Measurements from ENCODE around the gene GAS6.
"Not testable (repeated sequence)": the region's sequence is repeated elsewhere in the genome, so short reads cannot be mapped to it uniquely, and the experiment has no call there.

Gene GAS6

DNA sequence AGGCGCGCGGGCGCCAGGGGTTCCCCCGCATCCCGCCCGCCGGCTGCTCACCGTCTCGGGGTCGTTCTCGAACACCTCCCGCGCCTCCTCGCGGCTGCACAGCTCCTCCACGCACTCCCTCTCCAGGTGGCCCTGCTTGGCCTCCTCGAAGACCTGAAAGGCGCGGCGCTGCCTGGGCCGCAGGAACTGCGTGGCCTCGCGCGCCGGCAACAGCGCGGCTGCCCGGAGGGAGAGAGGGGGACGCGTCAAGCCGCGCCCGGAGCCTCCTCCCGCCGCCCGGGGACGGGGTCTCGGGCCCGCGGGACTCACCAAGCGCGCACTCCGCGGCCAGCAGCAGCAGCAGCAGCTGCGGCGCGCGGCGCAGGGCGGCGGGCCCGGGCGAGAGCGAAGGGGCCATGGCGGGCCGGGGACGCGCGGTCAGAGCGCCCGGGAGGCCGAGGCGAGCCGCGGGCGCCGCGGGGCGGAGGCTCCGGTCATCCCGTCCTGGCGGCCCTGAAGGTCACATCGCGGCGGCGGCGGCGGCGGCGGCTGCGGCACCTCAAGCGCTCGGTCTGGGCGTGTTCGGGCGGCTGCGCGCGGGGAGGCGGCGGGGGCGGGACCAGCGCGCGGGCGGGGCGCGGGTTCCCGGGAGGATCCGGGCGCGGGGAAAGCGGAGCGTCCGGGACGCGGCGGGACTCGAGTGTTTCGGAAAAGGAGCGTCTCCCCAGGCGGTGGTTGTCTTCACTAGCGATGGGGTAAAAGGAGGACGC, at the start of gene GAS6:
TSS of gene GAS6 (minus strand) at position 553 of the 749 bp plus-strand sequence. CDS start at position 397, 156 bp downstream.
- Histone ChIP-seq H3K36me3 (ENCODE audit: control insufficient read depth, insufficient read depth, low read length, severe bottlenecking) (peaks cover 7% of the 10 kb centered on the region), H3K9me3 (ENCODE audit: control insufficient read depth, low read length) (no peaks in the 10 kb centered on the region), H3K9ac (ENCODE audit: low read length) (peak within 1 kb of the TSS; percentile 88), H3K27me3 (replicated peaks; ENCODE audit: control insufficient read depth, insufficient read depth, low read length) (no peaks in the 10 kb centered on the region), H3K4me1 (ENCODE audit: control insufficient read depth, insufficient read depth, low read length) (no peaks in the 10 kb centered on the region), H3K4me3 (ENCODE audit: low read length) (peak within 1 kb of the TSS; percentile 82)
- peak; percentile 81 for DNase-seq (ENCODE audit: low read depth)

DNA sequence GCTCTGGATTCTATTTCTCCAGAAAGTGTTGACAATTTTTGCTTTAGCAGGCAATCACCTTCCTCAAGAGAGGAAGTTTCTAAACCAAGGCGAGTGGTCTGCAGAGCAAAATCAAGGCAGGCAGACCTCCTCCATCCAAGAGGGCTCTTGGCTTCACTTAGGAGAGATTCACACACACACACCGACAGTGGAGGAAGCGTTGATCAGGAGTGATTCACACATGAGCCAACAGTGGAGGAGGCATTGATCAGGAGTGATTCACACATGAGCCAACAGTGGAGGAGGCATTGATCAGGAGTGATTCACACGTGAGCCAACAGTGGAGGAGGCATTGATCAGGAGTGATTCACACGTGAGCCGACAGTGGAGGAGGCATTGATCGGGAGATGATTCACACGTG, 49.5 kb upstream of the GAS6 start:
- H3K36me3 ChIP-seq (ENCODE audit: control insufficient read depth, insufficient read depth, low read length, severe bottlenecking); H3K9ac ChIP-seq (ENCODE audit: low read length); H3K27me3 ChIP-seq (replicated peaks; ENCODE audit: control insufficient read depth, insufficient read depth, low read length); DNase-seq (ENCODE audit: low read depth); H3K4me3 ChIP-seq (ENCODE audit: low read length); H3K4me1 ChIP-seq (ENCODE audit: control insufficient read depth, insufficient read depth, low read length): not testable (repeated sequence)
- peaks cover 37% of the 10 kb centered on the region for H3K9me3 ChIP-seq (ENCODE audit: control insufficient read depth, low read length)

DNA sequence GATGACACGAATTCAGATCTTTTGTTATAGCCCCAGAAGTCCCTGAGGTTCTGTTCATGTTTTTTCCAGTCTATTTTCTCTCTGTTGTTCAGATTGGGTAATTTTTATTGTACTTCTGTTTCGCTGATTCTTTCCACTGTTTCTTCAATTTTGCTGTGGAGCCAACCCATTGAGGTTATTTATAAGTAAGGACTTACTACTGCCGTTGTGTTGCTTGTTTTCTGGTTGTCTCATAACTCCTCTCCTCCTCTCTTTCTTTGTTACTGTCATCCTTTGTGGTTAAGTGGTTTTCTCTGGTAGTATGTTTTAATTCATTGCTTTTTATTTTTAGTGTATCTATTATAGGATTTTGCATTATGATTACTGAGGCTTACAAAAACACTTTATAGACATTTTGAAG, 48.7 kb upstream of the GAS6 start:
- DNase-seq (ENCODE audit: low read depth): no peak
- Histone ChIP-seq H3K36me3 (ENCODE audit: control insufficient read depth, insufficient read depth, low read length, severe bottlenecking) (no peaks in the 10 kb centered on the region), H3K4me3 (ENCODE audit: low read length) (no peak overlapping the region), H3K9ac (ENCODE audit: low read length) (no peak overlapping the region), H3K27me3 (replicated peaks; ENCODE audit: control insufficient read depth, insufficient read depth, low read length) (no peaks in the 10 kb centered on the region), H3K4me1 (ENCODE audit: control insufficient read depth, insufficient read depth, low read length) (peaks cover 15% of the 10 kb centered on the region), H3K9me3 (ENCODE audit: control insufficient read depth, low read length) (peaks cover 37% of the 10 kb centered on the region)

DNA sequence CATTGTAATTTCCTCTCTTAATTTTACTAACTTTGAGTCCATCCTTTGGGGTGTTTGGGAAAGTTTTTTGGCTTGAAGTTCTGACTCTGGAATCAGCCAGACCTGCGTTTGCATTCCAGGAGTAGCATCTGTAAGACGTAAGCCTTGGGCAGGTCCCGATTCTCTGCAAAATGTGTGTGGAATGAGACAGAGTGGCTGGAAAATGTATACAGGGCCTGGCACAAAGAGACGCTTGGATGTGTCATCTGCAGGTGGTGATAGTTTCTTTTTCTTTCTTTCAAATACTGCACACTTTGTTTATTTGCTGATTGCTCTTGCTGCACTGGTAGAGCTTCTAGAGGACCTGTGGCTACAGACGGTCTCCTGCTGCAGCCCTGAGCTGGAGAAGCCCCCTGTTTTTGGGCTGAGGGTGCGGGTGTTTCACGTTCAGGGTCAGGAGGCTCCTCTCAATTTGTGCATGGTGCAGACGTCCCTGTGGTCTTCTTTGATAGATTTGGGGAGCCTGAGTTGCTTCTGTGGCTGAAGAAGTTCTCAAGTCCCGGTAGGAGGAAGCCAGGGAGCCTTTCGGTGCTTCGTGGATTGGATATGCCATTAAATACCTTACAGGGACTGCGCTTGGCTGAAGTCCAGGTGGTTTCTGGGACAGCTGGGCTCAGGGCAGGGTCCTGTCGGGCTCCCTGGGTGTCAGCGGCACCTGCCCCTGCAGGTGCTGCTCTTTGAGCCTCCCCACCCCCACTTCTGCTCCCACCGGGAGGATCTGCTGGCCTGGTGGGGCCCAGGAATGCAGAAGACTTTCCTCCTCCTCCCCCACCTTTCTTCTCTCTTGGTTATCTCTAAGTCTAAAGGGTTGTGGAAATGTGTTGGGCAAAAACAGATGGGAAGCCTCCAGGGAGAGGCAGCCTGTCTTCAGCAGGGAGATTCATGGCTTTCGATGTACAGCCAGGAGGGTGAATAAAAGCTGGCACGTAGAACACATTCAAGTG, 44.0 kb upstream of the GAS6 start:
- DNase-seq (ENCODE audit: low read depth): peak; percentile 37
- Histone ChIP-seq H3K4me1 (ENCODE audit: control insufficient read depth, insufficient read depth, low read length) (peaks cover 23% of the 10 kb centered on the region), H3K9me3 (ENCODE audit: control insufficient read depth, low read length) (peaks cover 17% of the 10 kb centered on the region), H3K4me3 (ENCODE audit: low read length) (peak overlapping the region; percentile 10), H3K36me3 (ENCODE audit: control insufficient read depth, insufficient read depth, low read length, severe bottlenecking) (no peaks in the 10 kb centered on the region), H3K9ac (ENCODE audit: low read length) (peak overlapping the region; percentile 10), H3K27me3 (replicated peaks; ENCODE audit: control insufficient read depth, insufficient read depth, low read length) (no peaks in the 10 kb centered on the region)

DNA sequence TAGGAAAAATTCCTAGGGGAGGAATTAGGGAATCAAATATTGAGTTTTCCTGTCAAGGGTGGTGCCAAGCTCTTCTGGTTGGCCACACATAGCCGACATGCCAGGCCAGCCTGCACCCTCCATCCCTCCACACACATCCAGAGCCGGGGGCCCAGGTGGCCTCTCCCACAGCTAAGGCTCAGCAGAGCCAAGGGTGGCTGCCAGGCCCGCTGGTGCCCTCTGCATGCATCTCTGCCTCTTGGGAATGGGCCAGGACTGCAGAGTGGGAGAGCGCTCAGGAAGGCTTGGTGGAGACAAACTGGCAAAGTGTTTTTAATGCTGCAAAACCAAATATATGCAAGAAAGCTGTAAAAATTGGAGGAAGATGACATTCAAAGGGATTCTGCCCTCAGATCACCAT, 42.7 kb upstream of the GAS6 start:
- no peaks in the 10 kb centered on the region for H3K27me3 ChIP-seq (replicated peaks; ENCODE audit: control insufficient read depth, insufficient read depth, low read length)
- no peak for DNase-seq (ENCODE audit: low read depth)

DNA sequence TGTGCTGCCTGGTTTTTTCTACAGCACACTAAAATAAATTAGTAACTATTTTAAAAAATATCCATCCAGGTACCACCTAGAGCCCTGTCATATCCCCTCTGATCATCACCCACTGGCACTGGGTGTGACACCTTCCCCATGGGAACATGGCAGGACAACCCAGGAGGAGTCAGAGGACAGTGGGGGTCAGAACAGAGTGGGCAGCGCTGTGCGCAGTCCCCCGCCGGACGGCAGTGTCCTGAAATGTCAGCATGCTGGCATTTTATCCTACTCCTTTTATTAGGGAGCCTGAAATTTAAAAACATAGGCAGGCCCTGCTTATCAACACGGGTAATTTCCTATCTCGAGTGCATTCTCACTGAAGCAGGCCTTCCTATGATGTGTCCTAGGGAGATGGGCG, 42.1 kb upstream of the GAS6 start:
- peaks cover 2% of the 10 kb centered on the region for H3K9me3 ChIP-seq (ENCODE audit: control insufficient read depth, low read length)
- H3K36me3 ChIP-seq (ENCODE audit: control insufficient read depth, insufficient read depth, low read length, severe bottlenecking): no peaks in the 10 kb centered on the region
- no peak for DNase-seq (ENCODE audit: low read depth)
- H3K9ac ChIP-seq (ENCODE audit: low read length): no peak overlapping the region
- peaks cover 24% of the 10 kb centered on the region for H3K4me1 ChIP-seq (ENCODE audit: control insufficient read depth, insufficient read depth, low read length)
- H3K27me3 ChIP-seq (replicated peaks; ENCODE audit: control insufficient read depth, insufficient read depth, low read length): no peaks in the 10 kb centered on the region
- H3K4me3 ChIP-seq (ENCODE audit: low read length): no peak overlapping the region

More for the DNA sequence above, 42.7 kb upstream of the GAS6 start:
- H3K9ac ChIP-seq (ENCODE audit: low read length): no peak overlapping the region
- peaks cover 8% of the 10 kb centered on the region for H3K9me3 ChIP-seq (ENCODE audit: control insufficient read depth, low read length)
- peaks cover 24% of the 10 kb centered on the region for H3K4me1 ChIP-seq (ENCODE audit: control insufficient read depth, insufficient read depth, low read length)
- no peaks in the 10 kb centered on the region for H3K36me3 ChIP-seq (ENCODE audit: control insufficient read depth, insufficient read depth, low read length, severe bottlenecking)
- no peak overlapping the region for H3K4me3 ChIP-seq (ENCODE audit: low read length)

DNA sequence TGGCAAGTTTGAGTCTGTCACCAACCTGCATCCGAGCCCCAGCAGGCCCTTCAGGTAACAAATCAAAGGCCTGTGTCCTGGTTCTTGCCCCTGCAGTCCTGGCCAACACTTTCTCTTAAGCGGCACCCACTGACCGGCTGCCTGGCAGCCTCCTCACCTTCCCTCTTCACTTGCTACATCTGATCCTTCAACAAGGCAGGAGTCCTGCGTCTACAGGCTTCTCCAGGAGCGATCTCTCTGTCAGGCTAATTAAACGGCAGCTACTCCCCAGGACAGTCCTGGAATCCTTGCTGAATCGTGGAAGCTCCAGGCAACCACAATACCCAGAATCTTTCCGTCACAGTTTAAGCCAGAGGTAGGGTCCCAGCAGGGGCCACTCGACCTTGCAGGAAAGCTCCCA, 41.1 kb upstream of the GAS6 start:
- Histone ChIP-seq H3K4me1 (ENCODE audit: control insufficient read depth, insufficient read depth, low read length) (peaks cover 27% of the 10 kb centered on the region), H3K9me3 (ENCODE audit: control insufficient read depth, low read length) (no peaks in the 10 kb centered on the region), H3K36me3 (ENCODE audit: control insufficient read depth, insufficient read depth, low read length, severe bottlenecking) (no peaks in the 10 kb centered on the region), H3K27me3 (replicated peaks; ENCODE audit: control insufficient read depth, insufficient read depth, low read length) (no peaks in the 10 kb centered on the region), H3K4me3 (ENCODE audit: low read length) (no peak overlapping the region), H3K9ac (ENCODE audit: low read length) (no peak overlapping the region)
- no peak for DNase-seq (ENCODE audit: low read depth)

DNA sequence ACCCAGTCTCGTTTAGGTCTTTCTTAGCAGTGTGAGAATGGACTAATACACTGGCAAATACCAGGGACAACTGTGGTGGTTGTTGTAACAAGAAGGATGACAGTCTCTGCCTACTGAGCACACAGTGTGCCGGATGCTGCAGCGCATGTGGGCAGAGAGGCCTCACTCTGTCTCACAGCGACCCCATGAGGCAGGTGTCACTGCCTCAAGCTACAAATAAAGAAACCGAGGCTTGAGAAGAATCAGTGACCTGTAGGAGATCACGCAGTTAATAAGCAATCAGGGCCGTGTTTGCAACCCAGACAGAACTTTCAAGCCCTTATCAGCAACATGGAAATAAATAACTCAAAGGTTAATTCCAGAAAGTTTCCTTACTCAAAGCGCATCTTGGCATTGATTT, 40.5 kb upstream of the GAS6 start:
- peaks cover 27% of the 10 kb centered on the region for H3K4me1 ChIP-seq (ENCODE audit: control insufficient read depth, insufficient read depth, low read length)
- no peaks in the 10 kb centered on the region for H3K9me3 ChIP-seq (ENCODE audit: control insufficient read depth, low read length)
- no peaks in the 10 kb centered on the region for H3K27me3 ChIP-seq (replicated peaks; ENCODE audit: control insufficient read depth, insufficient read depth, low read length)
- DNase-seq (ENCODE audit: low read depth): no peak
- H3K36me3 ChIP-seq (ENCODE audit: control insufficient read depth, insufficient read depth, low read length, severe bottlenecking): no peaks in the 10 kb centered on the region
- no peak overlapping the region for H3K4me3 ChIP-seq (ENCODE audit: low read length)
- H3K9ac ChIP-seq (ENCODE audit: low read length): no peak overlapping the region

DNA sequence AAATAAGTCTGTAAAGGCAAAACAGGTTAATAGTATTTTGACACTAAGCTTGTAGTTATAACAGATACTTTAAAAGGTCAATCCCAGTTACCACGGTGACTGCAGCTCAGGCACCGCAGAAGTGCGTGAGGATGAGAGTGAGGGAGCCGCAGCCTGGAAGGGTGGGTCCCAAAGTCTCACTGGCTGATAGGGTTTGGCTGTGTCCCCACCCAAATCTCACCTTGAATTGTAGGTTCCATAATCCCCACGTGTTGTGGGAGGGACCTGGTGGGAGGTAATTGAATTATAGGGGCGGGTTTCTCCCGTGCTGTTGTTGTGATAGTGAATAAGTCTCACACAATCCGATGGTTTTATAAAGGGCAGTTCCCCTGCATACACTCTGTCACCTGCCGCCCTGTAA, 40.0 kb upstream of the GAS6 start:
- H3K27me3 ChIP-seq (replicated peaks; ENCODE audit: control insufficient read depth, insufficient read depth, low read length): no peaks in the 10 kb centered on the region
- H3K4me1 ChIP-seq (ENCODE audit: control insufficient read depth, insufficient read depth, low read length): peaks cover 24% of the 10 kb centered on the region
- H3K9ac ChIP-seq (ENCODE audit: low read length): no peak overlapping the region
- H3K4me3 ChIP-seq (ENCODE audit: low read length): no peak overlapping the region
- no peak for DNase-seq (ENCODE audit: low read depth)
- H3K36me3 ChIP-seq (ENCODE audit: control insufficient read depth, insufficient read depth, low read length, severe bottlenecking): no peaks in the 10 kb centered on the region
- no peaks in the 10 kb centered on the region for H3K9me3 ChIP-seq (ENCODE audit: control insufficient read depth, low read length)

DNA sequence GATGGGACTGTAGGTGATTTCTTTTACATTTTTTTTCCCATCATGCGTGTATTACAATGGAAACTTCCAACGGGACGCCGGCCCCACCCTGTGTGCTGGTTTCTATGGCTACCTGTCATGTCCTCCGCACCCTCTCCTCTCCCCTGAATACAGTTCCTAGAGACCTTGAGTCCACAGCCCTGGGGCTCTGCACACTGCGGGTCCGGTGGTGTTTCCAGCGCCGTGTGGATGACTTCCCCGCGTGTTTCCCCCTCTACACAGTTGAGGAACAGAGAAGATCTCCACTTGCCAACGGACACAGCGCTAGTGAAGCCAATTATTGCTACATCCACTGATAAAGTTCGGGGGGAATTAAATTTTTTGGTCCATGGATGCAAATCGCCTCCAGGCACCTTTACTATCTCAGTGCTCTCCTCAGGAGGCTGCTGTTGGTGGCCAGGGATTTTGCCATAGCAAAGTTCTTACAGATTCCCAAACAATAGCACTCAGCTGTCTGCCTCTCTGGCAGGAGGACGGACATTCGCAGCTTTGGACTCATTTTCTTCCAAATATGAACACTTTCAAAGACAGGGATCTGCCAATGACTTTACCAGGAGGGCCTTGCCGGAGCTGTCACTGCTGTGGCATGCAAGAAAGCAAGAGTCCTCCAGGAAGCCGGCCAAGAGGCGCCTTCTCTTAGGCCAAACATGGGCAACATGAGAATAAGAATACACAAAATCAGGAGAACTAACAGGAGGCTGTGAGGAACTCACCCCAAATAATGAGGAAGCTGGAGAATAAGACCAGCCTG, 39.3 kb upstream of the GAS6 start:
- H3K9me3 ChIP-seq (ENCODE audit: control insufficient read depth, low read length): no peaks in the 10 kb centered on the region
- H3K4me1 ChIP-seq (ENCODE audit: control insufficient read depth, insufficient read depth, low read length): peaks cover 21% of the 10 kb centered on the region
- H3K9ac ChIP-seq (ENCODE audit: low read length): no peak overlapping the region
- H3K36me3 ChIP-seq (ENCODE audit: control insufficient read depth, insufficient read depth, low read length, severe bottlenecking): no peaks in the 10 kb centered on the region
- no peak overlapping the region for H3K4me3 ChIP-seq (ENCODE audit: low read length)
- no peaks in the 10 kb centered on the region for H3K27me3 ChIP-seq (replicated peaks; ENCODE audit: control insufficient read depth, insufficient read depth, low read length)
- DNase-seq (ENCODE audit: low read depth): peak; percentile 60

DNA sequence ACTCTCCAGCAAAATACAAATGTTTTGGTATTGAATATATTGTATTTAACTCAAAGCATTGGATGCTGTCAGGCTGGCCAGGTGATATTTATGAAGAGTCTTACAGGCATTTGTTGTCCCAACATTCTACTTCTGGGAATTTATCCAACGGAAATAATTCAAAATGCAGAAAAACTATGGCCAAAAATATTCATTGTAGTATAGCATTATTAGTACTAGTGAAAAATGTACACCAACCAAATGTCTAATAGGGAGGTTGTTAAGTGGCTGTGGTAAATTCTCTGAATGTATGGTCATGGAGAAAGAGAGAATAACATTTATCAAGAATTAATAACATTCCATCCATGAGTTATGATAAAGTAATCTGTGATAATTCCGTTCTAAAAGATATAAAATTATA, 38.6 kb upstream of the GAS6 start:
- Histone ChIP-seq H3K9me3 (ENCODE audit: control insufficient read depth, low read length) (peaks cover 6% of the 10 kb centered on the region), H3K4me3 (ENCODE audit: low read length) (no peak overlapping the region), H3K4me1 (ENCODE audit: control insufficient read depth, insufficient read depth, low read length) (peaks cover 21% of the 10 kb centered on the region), H3K36me3 (ENCODE audit: control insufficient read depth, insufficient read depth, low read length, severe bottlenecking) (no peaks in the 10 kb centered on the region), H3K27me3 (replicated peaks; ENCODE audit: control insufficient read depth, insufficient read depth, low read length) (no peaks in the 10 kb centered on the region), H3K9ac (ENCODE audit: low read length) (no peak overlapping the region)
- DNase-seq (ENCODE audit: low read depth): no peak

Data from adipocyte (in vitro differentiated cells).